ENCODE results near the gene HOXB4.

HOXB4 gene

DNA sequence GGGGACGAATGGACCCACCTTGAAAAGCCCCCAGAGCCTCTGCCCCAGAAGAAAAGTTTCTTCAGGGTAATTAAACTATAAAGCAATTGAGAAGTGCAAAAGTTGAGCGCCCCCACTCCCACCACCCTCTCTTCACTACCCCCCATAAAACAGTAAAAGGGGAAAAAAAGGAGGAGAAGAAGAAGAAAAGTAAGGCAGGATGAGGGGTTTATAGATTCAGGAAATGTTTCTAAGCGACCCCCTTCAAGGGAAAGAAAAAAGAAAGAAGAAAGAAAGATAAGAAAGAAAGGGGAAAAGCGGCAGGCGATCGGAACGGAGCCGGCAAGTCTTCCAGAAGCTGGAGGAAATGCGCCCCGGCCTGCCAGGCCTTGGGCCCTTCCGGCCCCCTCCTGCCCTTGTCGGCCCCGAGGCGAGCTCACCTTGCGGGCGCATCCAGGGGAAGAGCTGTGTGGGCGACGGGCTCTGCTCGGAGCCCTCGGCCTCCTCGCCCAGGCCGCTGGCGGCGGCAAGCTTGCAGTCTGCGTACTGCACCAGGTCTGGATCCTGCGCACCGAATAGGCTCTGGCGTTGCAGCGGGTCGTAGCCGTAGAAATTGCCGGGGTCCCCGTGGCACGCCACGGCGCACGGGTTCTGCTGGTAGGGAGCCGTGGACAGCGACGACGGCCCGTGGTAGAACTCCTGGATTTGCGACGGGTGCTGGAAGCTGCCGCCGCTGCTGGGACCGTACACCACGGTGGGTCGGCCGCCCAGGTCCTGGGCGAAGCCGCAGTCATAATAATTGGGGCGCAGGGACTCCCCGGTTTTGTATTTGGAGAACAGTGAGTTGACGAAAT lies 35.9 kb upstream of the HOXB4 start:
- DNase-seq, result no peak

- no peak for DNase-seq
These were observed 34.9 kb upstream of the HOXB4 start for GRCh38 chr17:48612854-48613691.

DNA sequence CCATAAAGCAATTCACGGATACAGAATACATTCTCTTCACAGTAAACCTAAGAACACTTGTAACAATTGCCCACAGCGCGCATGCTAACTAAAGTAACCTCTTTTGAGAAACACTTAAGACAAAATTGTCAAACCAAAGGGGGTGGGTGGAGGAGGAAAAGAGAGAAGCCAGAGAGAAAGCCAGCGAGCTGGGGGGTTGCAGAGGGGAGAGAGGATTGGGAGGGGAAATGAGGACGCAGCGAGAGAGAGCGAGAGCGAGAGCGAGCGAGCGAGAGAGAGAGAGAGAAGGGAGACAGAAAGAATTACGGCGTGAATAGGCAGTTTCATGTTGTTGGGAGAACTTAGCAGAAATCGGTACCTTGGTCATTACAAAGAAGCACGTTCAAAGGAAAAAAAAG lies 34.3 kb upstream of the HOXB4 start:
- no peak for DNase-seq

DNA sequence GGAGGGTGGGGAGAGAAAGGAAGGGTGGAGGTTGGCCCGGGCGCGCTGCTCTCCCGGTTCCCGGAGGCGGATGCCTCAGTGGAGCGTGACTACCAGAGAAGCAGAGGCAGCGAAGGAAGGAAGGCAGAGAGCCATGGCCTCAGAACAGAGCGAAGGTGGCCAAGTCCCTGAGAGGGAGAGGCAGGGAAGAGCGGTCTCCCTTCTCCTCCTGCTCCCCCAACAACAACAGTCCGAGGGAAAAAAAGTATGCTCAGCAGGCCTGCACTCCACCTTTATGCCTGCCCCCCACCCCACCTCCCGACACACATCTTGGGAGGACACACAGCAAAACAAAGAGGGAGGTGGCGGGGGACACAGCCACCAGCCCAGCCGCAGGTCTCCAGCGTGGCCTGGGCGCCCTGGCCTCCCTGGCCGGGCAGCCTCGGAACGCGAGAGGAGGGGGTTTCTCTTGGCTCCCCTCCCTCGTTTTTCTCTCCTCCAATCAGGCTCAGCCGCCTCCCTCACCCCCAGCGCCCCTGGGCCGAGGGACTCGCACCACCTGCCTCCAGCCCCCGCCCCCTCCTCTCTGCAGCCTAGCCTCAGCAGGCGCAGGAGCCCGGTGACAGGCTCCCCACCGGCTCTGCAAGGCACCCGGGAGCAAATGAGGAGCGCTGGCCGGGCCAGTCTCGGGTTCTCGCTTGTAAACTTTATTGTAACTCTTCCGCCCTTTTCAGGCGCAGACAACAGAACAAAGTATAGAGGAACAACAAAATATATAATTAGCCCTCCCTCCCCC lies 33.7 kb upstream of the HOXB4 start:
- no peak for DNase-seq

- DNase-seq, result peak; percentile 7
These were observed 33.1 kb upstream of the HOXB4 start for GRCh38 chr17:48611213-48611612.

DNA sequence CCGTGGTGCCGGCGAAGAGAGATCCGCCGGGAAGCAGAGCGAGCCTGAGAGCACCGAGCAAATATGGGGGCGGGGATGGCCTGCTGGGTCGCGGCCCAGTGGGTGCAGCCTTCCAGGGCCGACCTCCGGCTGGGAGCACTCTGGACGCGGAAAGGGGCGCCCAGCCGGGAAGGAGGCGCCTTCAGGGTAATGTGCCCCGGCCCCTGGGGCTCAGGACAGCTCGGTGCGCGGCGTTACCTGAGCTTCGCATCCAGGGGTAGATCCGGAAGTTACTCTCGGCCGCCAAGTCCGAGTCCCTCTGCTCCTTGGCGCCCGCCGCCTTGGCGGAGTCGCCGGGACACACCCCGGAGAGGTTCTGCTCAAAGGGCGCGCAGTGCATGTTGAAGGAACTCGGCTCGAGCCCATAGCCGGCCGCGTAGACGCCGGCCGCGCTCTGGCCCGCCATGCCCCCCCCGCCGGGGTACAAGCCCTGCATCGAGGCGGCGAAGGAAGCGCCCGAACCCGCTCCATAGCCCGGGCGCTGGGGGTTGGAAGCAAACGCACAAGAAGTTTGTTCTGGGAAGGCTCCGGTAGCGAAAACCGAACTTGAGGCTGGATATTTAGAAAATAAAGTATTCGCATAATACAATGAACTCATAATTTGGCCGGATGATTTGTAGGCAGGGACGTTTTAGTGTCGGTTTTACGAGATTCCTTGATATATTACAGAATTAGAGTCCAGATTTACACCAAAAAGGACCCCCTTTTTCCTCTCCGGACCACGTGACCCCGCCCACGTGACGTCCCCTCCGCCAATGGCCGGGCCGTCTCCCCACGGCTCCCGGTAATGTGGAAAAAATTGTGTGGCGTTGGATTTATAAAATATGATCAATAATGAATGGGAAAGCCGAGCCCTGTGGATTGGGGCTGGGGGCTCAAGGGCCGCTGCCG lies 32.4 kb upstream of the HOXB4 start, which contains the start of gene HOXB7:
HOXB7 (minus strand) TSS at position 736 of the 930 bp plus-strand sequence; CDS start at position 637, 99 bp downstream.
- peak; percentile 62 for DNase-seq

- DNase-seq, result no peak
These were observed 31.7 kb upstream of the HOXB4 start for GRCh38 chr17:48609759-48610281.

GRCh38 chr17:48609033-48609432 lies 30.9 kb upstream of the HOXB4 start:
- DNase-seq, result no peak

- DNase-seq, result no peak
These were observed 30.3 kb upstream of the HOXB4 start for GRCh38 chr17:48608494-48608834.

GRCh38 chr17:48606892-48607614 lies 28.9 kb upstream of the HOXB4 start:
- DNase-seq, result no peak

DNA sequence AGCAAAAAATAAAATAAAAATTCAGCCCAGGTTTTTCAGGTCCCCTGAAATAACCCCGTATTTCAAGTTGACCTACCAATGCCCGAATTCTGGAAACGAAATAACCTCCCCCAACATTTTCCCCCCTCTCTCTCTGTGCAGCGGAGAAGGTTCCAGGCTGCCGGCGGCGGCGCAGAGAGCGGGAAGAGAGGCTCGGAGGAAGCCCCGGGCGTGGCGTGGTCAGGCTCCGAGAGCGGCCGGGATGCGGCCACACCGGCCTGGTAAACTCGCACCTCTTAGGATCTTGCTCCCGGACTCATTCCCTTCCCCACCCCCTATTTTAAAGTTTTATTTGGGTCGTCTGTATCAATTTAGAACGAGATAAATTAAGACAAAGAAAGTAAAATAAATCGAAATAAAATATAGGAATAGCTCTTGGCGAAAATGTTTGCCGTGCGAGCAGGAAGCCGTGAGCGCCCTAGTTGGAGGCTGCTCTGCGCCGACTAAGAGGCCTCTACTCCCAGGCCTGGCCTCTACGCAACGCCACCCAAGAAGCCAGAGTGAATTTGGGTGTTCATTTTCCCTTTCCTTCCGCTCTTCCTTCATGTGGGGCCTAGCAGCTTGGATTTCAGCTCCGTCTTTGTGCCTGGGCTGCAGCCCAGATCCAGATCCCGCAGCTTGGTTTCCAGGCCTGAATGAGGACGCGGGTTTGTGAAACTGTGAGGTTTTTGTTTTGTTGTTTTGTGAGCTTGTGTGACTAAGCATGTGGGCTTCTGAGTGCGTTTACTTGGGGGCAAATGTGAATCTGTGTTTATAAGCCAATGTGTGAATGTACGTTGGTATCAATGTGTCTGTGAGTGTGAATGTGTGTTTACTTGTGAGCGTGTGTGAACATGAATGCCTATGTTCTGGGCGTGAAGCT lies 28.1 kb upstream of the HOXB4 start:
- DNase-seq, result no peak

GRCh38 chr17:48605409-48605919 lies 27.3 kb upstream of the HOXB4 start:
- DNase-seq, result no peak

- no peak for DNase-seq
These were observed 26.7 kb upstream of the HOXB4 start, which contains the start of gene HOXB6 for GRCh38 chr17:48604770-48605329. Gene HOXB6, minus strand, starts transcription at chr17:48604986. Its CDS starts 6,836 bp downstream, at chr17:48598150.

DNA sequence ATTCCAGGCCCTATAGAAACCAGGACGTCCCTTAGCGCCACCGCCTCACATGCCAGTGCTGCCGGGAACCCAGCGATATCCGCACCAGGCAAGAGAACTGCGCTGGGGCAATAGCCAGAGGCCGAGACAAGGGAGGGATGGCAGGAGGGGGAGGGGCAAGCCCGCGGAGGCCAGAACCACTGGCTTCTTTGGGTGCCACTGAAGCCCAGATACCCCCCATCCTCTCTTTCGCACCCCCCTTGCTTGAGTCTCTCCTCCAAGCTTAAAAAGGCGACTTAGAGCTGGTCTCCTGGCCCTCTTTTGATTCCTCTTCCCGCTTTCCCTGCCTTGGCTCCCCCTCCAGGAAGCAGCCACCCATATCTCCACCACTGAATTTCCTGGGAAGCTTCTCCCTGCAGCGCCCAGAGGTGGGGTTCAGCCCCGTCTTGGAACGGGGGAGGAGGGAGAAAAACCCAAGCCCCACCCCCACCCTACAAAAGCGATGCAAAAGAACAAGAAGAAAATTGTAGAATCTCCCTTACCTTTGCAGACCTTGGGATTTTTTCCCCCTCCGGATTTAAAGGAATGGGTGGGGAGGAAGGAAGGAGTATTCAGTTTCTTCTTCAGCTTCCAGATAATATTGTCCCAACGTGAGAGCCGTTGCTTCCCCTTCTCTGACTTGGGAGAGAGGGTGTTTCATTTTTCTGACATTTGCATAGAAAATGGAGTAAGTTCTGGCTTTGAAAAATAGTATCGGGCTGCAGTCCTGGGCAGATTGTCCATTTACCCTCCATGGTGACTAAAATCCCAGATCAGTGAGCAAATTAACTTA lies 26.0 kb upstream of the HOXB4 start:
- DNase-seq, result no peak

GRCh38 chr17:48601539-48602425 lies 23.6 kb upstream of the HOXB4 start:
- DNase-seq, result no peak

GRCh38 chr17:48601207-48601538 lies 23.0 kb upstream of the HOXB4 start:
- no peak for DNase-seq

Measured in NCI-H2171 treated with DMSO at 0.1 percent for 48 hours (cell line).